ENCODE measurements around the gene MYNN. TPM values are rescaled to one million over a fixed set of nuclear protein-coding genes. Genes with fewer than 3 reads are reported as not detected.
A peak's percentile ranks its signal among the peaks of the same experiment; 100 is the strongest.

The MYNN gene
- total and polyA plus RNA-seq, 2 of the 13 experiments (the other 11 are each of a cell fraction or from before 2014, with no cell fraction given), result 10.4 to 17.6 TPM

DNA sequence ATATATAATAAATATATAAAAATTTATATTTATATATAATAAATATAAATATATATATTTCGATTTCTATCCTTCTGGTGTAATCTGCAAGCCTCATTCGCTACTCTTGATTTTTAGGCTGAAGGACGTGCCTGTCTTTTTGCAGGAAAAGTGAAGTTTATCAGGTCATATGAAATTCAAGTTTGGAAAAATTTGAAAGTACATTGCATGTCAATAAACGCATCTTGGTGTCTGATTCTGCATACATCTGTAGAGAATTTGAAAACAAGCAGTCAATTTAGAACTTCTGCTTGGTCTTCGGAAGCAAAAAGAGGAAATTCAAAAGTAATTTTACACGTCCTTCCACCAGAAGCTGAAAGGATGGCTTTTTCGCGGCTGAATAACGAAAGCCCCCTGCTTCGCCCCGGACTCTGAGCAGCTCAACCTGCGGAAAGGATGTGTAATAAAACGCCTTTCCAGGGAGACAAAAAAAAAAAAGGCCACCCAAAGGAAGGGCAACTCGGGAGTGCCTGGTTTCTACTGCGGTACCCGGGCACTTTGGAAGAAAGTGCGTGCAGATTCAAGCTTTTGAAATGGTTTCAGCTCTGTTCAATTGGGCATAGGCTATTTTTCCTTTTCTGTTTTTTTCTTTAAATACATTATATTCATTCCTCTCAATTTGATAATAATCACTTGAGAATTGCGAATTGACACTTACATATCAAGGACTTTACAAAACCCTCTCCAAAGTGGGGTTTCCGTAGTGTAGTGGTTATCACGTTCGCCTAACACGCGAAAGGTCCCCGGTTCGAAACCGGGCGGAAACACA is 1.5 kb upstream of the MYNN start (continued):
- TF ChIP-seq, protein P1, sequence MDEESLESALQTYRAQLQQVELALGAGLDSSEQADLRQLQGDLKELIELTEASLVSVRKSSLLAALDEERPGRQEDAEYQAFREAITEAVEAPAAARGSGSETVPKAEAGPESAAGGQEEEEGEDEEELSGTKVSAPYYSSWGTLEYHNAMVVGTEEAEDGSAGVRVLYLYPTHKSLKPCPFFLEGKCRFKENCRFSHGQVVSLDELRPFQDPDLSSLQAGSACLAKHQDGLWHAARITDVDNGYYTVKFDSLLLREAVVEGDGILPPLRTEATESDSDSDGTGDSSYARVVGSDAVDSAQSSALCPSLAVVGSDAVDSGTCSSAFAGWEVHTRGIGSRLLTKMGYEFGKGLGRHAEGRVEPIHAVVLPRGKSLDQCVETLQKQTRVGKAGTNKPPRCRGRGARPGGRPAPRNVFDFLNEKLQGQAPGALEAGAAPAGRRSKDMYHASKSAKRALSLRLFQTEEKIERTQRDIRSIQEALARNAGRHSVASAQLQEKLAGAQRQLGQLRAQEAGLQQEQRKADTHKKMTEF (CRISPR knock-in tag; IDR thresholded peaks at IDR 0.05), result peak; percentile 72
- TF ChIP-seq TBX3 (IDR thresholded peaks at IDR 0.05; ENCODE audit: borderline replicate concordance) (no peak), ZNF780A (CRISPR knock-in tag; IDR thresholded peaks at IDR 0.05) (no peak), ZBTB42 (CRISPR knock-in tag; IDR thresholded peaks at IDR 0.05) (0 out of 2 replicates have a peak, but pooled peaks have one; percentile 45), SMC3 (IDR thresholded peaks at IDR 0.05; ENCODE audit: low read length) (no peak), TEAD3 (CRISPR knock-in tag; optimal IDR thresholded peaks at IDR 0.05; ENCODE audit: borderline replicate concordance) (peak; percentile 7), KMT2B (CRISPR knock-in tag; IDR thresholded peaks at IDR 0.05) (peak; percentile 64), NR2F6 (IDR thresholded peaks at IDR 0.05) (no peak), NR2F6 (CRISPR knock-in tag; IDR thresholded peaks at IDR 0.05) (no peak), ZNF589 (CRISPR knock-in tag; conservative IDR thresholded peaks at IDR 0.05) (no peak), TP53 (CRISPR knock-in tag; conservative IDR thresholded peaks at IDR 0.05) (no peak), ZNF546 (CRISPR knock-in tag; conservative IDR thresholded peaks at IDR 0.05) (0 out of 2 replicates have a peak, but pooled peaks have one; percentile 29), RFX1 (IDR thresholded peaks at IDR 0.05) (no peak), ZKSCAN5 (CRISPR knock-in tag; IDR thresholded peaks at IDR 0.05) (no peak), FOXP1 (IDR thresholded peaks at IDR 0.05) (no peak), FOXP1 (CRISPR knock-in tag; IDR thresholded peaks at IDR 0.05) (0 out of 2 replicates have a peak, but pooled peaks have one; percentile 8), XRCC5 (optimal IDR thresholded peaks at IDR 0.05; ENCODE audit: low read length) (peak; percentile 52), REXO4 (CRISPR knock-in tag; IDR thresholded peaks at IDR 0.05; ENCODE audit: borderline replicate concordance) (no peak), ZNF678 (CRISPR knock-in tag; IDR thresholded peaks at IDR 0.05) (no peak), SKI (IDR thresholded peaks at IDR 0.05; ENCODE audit: partially characterized antibody) (no peak), MAF1 (CRISPR knock-in tag; IDR thresholded peaks at IDR 0.05; ENCODE audit: borderline replicate concordance) (peak; percentile 81; the same call in 1 of the 2 replicates), GATAD2A (CRISPR knock-in tag; IDR thresholded peaks at IDR 0.05) (peak; percentile 74), ZFP1 (CRISPR knock-in tag; IDR thresholded peaks at IDR 0.05) (0 out of 2 replicates have a peak, but pooled peaks have one; percentile 42), MED1 (CRISPR knock-in tag; IDR thresholded peaks at IDR 0.05) (0 out of 2 replicates have a peak, but pooled peaks have one; percentile 14), CREM (IDR thresholded peaks at IDR 0.05) (peak; percentile 29; the same call in 1 of the 2 replicates), CREM (CRISPR knock-in tag; IDR thresholded peaks at IDR 0.05) (no peak), ARID2 (CRISPR knock-in tag; IDR thresholded peaks at IDR 0.05; ENCODE audit: borderline replicate concordance) (no peak), ZFP36 (IDR thresholded peaks at IDR 0.05; ENCODE audit: borderline replicate concordance, low read depth, low read length, partially characterized antibody) (no peak), ZNF430 (CRISPR knock-in tag; IDR thresholded peaks at IDR 0.05) (0 out of 2 replicates have a peak, but pooled peaks have one; percentile 39), ZNF672 (CRISPR knock-in tag; IDR thresholded peaks at IDR 0.05) (no peak)
- TF ChIP-seq, protein P2, sequence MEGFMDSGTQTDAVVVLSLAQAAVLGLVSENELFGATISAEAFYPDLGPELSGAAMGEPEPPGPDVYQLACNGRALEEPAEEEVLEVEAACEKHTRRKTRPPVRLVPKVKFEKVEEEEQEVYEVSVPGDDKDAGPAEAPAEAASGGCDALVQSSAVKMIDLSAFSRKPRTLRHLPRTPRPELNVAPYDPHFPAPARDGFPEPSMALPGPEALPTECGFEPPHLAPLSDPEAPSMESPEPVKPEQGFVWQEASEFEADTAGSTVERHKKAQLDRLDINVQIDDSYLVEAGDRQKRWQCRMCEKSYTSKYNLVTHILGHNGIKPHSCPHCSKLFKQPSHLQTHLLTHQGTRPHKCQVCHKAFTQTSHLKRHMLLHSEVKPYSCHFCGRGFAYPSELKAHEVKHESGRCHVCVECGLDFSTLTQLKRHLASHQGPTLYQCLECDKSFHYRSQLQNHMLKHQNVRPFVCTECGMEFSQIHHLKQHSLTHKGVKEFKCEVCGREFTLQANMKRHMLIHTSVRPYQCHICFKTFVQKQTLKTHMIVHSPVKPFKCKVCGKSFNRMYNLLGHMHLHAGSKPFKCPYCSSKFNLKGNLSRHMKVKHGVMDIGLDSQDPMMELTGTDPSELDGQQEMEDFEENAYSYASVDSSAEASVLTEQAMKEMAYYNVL (CRISPR knock-in tag; IDR thresholded peaks at IDR 0.05; ENCODE audit: borderline replicate concordance), result no peak
